ENCODE measurements around the gene FAM124B.

FAM124B gene

GRCh38 chr2:224379986-224380385, 21.9 kb downstream of the FAM124B start:
- DNase-seq, result no peak

- DNase-seq, result no peak
Measured at GRCh38 chr2:224379172-224379571, 22.7 kb downstream of the FAM124B start.

GRCh38 chr2:224378701-224379097, 23.2 kb downstream of the FAM124B start:
- DNase-seq, result no peak

GRCh38 chr2:224377751-224378700, 23.9 kb downstream of the FAM124B start:
- DNase-seq, result no peak

GRCh38 chr2:224372641-224373040, 29.3 kb downstream of the FAM124B start:
- DNase-seq, result no peak

- no peak for DNase-seq
Measured at GRCh38 chr2:224369028-224369632, 32.8 kb downstream of the FAM124B start.

- no peak for DNase-seq
Measured at GRCh38 chr2:224366267-224366844, 35.6 kb downstream of the FAM124B start.

- no peak for DNase-seq
Measured at GRCh38 chr2:224365331-224365730, 36.6 kb downstream of the FAM124B start.

GRCh38 chr2:224363281-224363680, 38.6 kb downstream of the FAM124B start:
- DNase-seq, result no peak

GRCh38 chr2:224362094-224362493, 39.8 kb downstream of the FAM124B start:
- DNase-seq, result no peak

- no peak for DNase-seq
Measured at GRCh38 chr2:224360801-224361251, 41.1 kb downstream of the FAM124B start.

GRCh38 chr2:224359569-224359968, 42.3 kb downstream of the FAM124B start:
- DNase-seq, result peak; percentile 69

GRCh38 chr2:224357098-224357901, 44.6 kb downstream of the FAM124B start:
- DNase-seq, result no peak

GRCh38 chr2:224354632-224355211, 47.2 kb downstream of the FAM124B start:
- no peak for DNase-seq

- no peak for DNase-seq
Measured at GRCh38 chr2:224350703-224351102, 51.2 kb downstream of the FAM124B start.

GRCh38 chr2:224349396-224349795, 52.5 kb downstream of the FAM124B start:
- DNase-seq, result no peak

- DNase-seq, result no peak
Measured at GRCh38 chr2:224347176-224348051, 54.5 kb downstream of the FAM124B start.

- no peak for DNase-seq
Measured at GRCh38 chr2:224345492-224345891, 56.4 kb downstream of the FAM124B start.

GRCh38 chr2:224343226-224343625, 58.7 kb downstream of the FAM124B start:
- DNase-seq, result no peak

- no peak for DNase-seq
Measured at GRCh38 chr2:224335991-224336390, 65.9 kb downstream of the FAM124B start.

- DNase-seq, result no peak
Measured at GRCh38 chr2:224334726-224335125, 67.2 kb downstream of the FAM124B start.
